GM12892 (cell line): Measurements from ENCODE around the gene SIK2.

Experiments used
- POLR2A ChIP-seq: IDR thresholded peaks from 2 replicates; pipeline ENCODE4 v1.6.1; 2011; ENCODE audit warnings: low read depth, low read length, control low read depth
- POLR2AphosphoS5 ChIP-seq: IDR thresholded peaks from 2 replicates; pipeline ENCODE4 v1.6.1; 2011; ENCODE audit warnings: low read depth, low read length, control low read depth

- TF ChIP-seq POLR2AphosphoS5 = no peak
- TF ChIP-seq POLR2A = no peak
Observed at GRCh38 chr11:111554532-111554931, 47.7 kb upstream of the SIK2 start.
